ENCODE measurements around the gene PBX1.

PBX1 gene

GRCh38 chr1:164611754-164612642, 53.0 kb downstream of the PBX1 start:
- H3K4me2 ChIP-seq (ENCODE audit: low read depth, low read length), result no peak overlapping the region
- 0 out of 2 replicates have a peak, but pooled peaks cover 3% of the 10 kb centered on the region for H3K79me2 ChIP-seq (ENCODE audit: low read length)
- no peak overlapping the region for H3K4me3 ChIP-seq (ENCODE audit: low read length)

GRCh38 chr1:164613176-164613575, 54.2 kb downstream of the PBX1 start:
- Histone ChIP-seq H2AFZ (ENCODE audit: low read length) (0 out of 2 replicates have a peak overlapping the region, but pooled peaks have one; percentile 22), H3F3A (ENCODE audit: insufficient read depth, low read length) (peaks cover 7% of the 10 kb centered on the region; the same call in 1 of the 2 replicates), H3K9me2 (replicated peaks; ENCODE audit: insufficient read depth, low read length) (no peaks in the 10 kb centered on the region), H3K4me1 (ENCODE audit: low read length) (peaks cover 45% of the 10 kb centered on the region), H3K27me3 (replicated peaks; ENCODE audit: insufficient read depth, low read length) (no peaks in the 10 kb centered on the region), H3K4me2 (ENCODE audit: low read depth, low read length) (peak overlapping the region; percentile 55), H3K9ac (ENCODE audit: low read length) (no peak overlapping the region), H3K36me3 (replicated peaks; ENCODE audit: insufficient read depth, low read length) (no peaks in the 10 kb centered on the region), H3K4me3 (ENCODE audit: low read length) (no peak overlapping the region), H4K20me1 (ENCODE audit: insufficient read depth, low read length) (no peaks in the 10 kb centered on the region), H3K9me3 (replicated peaks; ENCODE audit: insufficient read depth, low read length) (no peaks in the 10 kb centered on the region), H3K79me2 (ENCODE audit: low read length) (0 out of 2 replicates have a peak, but pooled peaks cover 7% of the 10 kb centered on the region), H3K27ac (ENCODE audit: low read length) (peak overlapping the region; percentile 52; the same call in 1 of the 2 replicates)
- no peak for DNase-seq
- TF ChIP-seq EZH2phosphoT487 (IDR thresholded peaks at IDR 0.05; ENCODE audit: low read length), result no peak
- TF ChIP-seq CTCF (IDR thresholded peaks at IDR 0.05; ENCODE audit: low read length), result no peak
- no peak for TF ChIP-seq EZH2 (optimal IDR thresholded peaks at IDR 0.05; ENCODE audit: low read depth, low read length)

More at GRCh38 chr1:164611754-164612642, 53.0 kb downstream of the PBX1 start:
- DNase-seq, result no peak
- H3K9me3 ChIP-seq (replicated peaks; ENCODE audit: insufficient read depth, low read length), result no peaks in the 10 kb centered on the region
- no peak overlapping the region for H3K9ac ChIP-seq (ENCODE audit: low read length)
- TF ChIP-seq EZH2 (optimal IDR thresholded peaks at IDR 0.05; ENCODE audit: low read depth, low read length) (no peak), EZH2phosphoT487 (IDR thresholded peaks at IDR 0.05; ENCODE audit: low read length) (no peak), CTCF (IDR thresholded peaks at IDR 0.05; ENCODE audit: low read length) (no peak)
- no peaks in the 10 kb centered on the region for H4K20me1 ChIP-seq (ENCODE audit: insufficient read depth, low read length)
- peaks cover 7% of the 10 kb centered on the region; the same call in 1 of the 2 replicates for H3F3A ChIP-seq (ENCODE audit: insufficient read depth, low read length)
- no peak overlapping the region for H3K27ac ChIP-seq (ENCODE audit: low read length)
- no peaks in the 10 kb centered on the region for H3K9me2 ChIP-seq (replicated peaks; ENCODE audit: insufficient read depth, low read length)
- H2AFZ ChIP-seq (ENCODE audit: low read length), result no peak overlapping the region
- H3K27me3 ChIP-seq (replicated peaks; ENCODE audit: insufficient read depth, low read length), result no peaks in the 10 kb centered on the region
- no peaks in the 10 kb centered on the region for H3K36me3 ChIP-seq (replicated peaks; ENCODE audit: insufficient read depth, low read length)
- peaks cover 33% of the 10 kb centered on the region for H3K4me1 ChIP-seq (ENCODE audit: low read length)

GRCh38 chr1:164614316-164614715, 55.3 kb downstream of the PBX1 start:
- Histone ChIP-seq H2AFZ (ENCODE audit: low read length) (peak overlapping the region; percentile 22), H4K20me1 (ENCODE audit: insufficient read depth, low read length) (no peaks in the 10 kb centered on the region), H3K9me3 (replicated peaks; ENCODE audit: insufficient read depth, low read length) (no peaks in the 10 kb centered on the region), H3F3A (ENCODE audit: insufficient read depth, low read length) (peaks cover 18% of the 10 kb centered on the region), H3K9me2 (replicated peaks; ENCODE audit: insufficient read depth, low read length) (no peaks in the 10 kb centered on the region), H3K9ac (ENCODE audit: low read length) (no peak overlapping the region), H3K36me3 (replicated peaks; ENCODE audit: insufficient read depth, low read length) (no peaks in the 10 kb centered on the region), H3K4me3 (ENCODE audit: low read length) (peak overlapping the region; percentile 9; the same call in 1 of the 2 replicates), H3K27me3 (replicated peaks; ENCODE audit: insufficient read depth, low read length) (no peaks in the 10 kb centered on the region), H3K4me1 (ENCODE audit: low read length) (peaks cover 54% of the 10 kb centered on the region), H3K4me2 (ENCODE audit: low read depth, low read length) (peak overlapping the region; percentile 55), H3K79me2 (ENCODE audit: low read length) (0 out of 2 replicates have a peak, but pooled peaks cover 7% of the 10 kb centered on the region), H3K27ac (ENCODE audit: low read length) (peak overlapping the region; percentile 52; the same call in 1 of the 2 replicates)
- peak; percentile 87 for DNase-seq
- TF ChIP-seq EZH2phosphoT487 (IDR thresholded peaks at IDR 0.05; ENCODE audit: low read length) (no peak), CTCF (IDR thresholded peaks at IDR 0.05; ENCODE audit: low read length) (peak; percentile 39), EZH2 (optimal IDR thresholded peaks at IDR 0.05; ENCODE audit: low read depth, low read length) (no peak)
